ENCODE measurements around the gene ISX. TPM values are rescaled to one million over a fixed set of nuclear protein-coding genes. Genes with fewer than 3 reads are reported as not detected.
A peak's percentile ranks its signal among the peaks of the same experiment; 100 is the strongest.

The ISX gene
- total RNA-seq, 1 donor from 2014 or later: not detected

DNA sequence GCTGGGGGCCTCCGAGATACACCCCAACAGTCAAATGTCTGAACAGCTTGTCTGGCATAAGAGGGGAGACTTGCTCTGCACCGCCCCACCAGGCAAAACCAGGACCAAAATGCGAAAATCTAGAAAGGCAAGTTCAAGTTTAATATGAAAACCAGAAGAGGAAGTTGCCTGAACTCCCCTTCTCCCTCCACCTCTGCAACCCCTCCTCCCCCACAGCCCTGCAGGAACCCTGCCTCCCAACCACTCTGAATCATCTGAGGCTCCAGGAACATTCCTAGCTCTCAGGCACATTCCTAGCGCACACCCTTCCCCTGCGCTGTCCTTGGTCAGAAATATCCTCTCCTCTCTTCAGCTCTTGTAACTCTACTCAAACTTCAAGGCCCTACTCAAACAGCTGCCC, 36.7 kb downstream of the ISX start:
- H3K4me3 ChIP-seq (ENCODE audit: low read depth, low read length): no peak overlapping the region
- H3K36me3 ChIP-seq (ENCODE audit: control insufficient read depth, insufficient read depth, low read length): no peaks in the 10 kb centered on the region
- peak; percentile 41 for DNase-seq (ENCODE audit: low read depth)
- no peaks in the 10 kb centered on the region for H3K27me3 ChIP-seq (ENCODE audit: control insufficient read depth, insufficient read depth, low read length)
- TF ChIP-seq, protein P1, sequence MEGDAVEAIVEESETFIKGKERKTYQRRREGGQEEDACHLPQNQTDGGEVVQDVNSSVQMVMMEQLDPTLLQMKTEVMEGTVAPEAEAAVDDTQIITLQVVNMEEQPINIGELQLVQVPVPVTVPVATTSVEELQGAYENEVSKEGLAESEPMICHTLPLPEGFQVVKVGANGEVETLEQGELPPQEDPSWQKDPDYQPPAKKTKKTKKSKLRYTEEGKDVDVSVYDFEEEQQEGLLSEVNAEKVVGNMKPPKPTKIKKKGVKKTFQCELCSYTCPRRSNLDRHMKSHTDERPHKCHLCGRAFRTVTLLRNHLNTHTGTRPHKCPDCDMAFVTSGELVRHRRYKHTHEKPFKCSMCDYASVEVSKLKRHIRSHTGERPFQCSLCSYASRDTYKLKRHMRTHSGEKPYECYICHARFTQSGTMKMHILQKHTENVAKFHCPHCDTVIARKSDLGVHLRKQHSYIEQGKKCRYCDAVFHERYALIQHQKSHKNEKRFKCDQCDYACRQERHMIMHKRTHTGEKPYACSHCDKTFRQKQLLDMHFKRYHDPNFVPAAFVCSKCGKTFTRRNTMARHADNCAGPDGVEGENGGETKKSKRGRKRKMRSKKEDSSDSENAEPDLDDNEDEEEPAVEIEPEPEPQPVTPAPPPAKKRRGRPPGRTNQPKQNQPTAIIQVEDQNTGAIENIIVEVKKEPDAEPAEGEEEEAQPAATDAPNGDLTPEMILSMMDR (IDR thresholded peaks at IDR 0.05; ENCODE audit: insufficient read depth, low read length, poor library complexity, severe bottlenecking): no peak

- DNase-seq (ENCODE audit: low read depth): no peak
- TF ChIP-seq, protein P1 (IDR thresholded peaks at IDR 0.05; ENCODE audit: insufficient read depth, low read length, poor library complexity, severe bottlenecking): no peak
- Histone ChIP-seq H3K36me3 (ENCODE audit: control insufficient read depth, insufficient read depth, low read length) (no peaks in the 10 kb centered on the region), H3K27me3 (ENCODE audit: control insufficient read depth, insufficient read depth, low read length) (no peaks in the 10 kb centered on the region), H3K4me3 (ENCODE audit: low read depth, low read length) (no peak overlapping the region)
Observed at GRCh38 chr22:35103761-35104160, 37.8 kb downstream of the ISX start.

GRCh38 chr22:35104491-35104890, 38.5 kb downstream of the ISX start:
- no peaks in the 10 kb centered on the region for H3K27me3 ChIP-seq (ENCODE audit: control insufficient read depth, insufficient read depth, low read length)
- no peak overlapping the region for H3K4me3 ChIP-seq (ENCODE audit: low read depth, low read length)
- no peak for DNase-seq (ENCODE audit: low read depth)
- no peaks in the 10 kb centered on the region for H3K36me3 ChIP-seq (ENCODE audit: control insufficient read depth, insufficient read depth, low read length)
- TF ChIP-seq, protein P1 (IDR thresholded peaks at IDR 0.05; ENCODE audit: insufficient read depth, low read length, poor library complexity, severe bottlenecking): no peak

DNA sequence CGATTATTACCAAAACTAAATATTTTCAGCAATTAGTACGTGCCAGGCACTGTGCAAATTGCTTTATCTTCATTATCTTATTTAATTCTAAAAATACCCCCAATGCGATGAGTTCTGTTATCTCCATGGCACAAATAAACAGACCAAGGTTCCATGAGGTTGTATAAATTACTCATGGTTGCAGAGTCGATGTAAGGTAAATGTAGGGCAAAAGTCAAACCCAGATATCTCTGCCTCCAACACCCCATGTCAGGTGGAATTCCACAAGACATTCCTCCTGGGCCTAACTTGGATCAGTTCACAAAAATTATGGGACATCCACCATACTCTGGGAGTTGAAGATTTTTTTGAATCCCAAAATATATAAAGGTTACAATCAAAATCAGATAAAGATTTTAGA, 43.7 kb downstream of the ISX start:
- Histone ChIP-seq H3K4me3 (ENCODE audit: low read depth, low read length) (no peak overlapping the region), H3K36me3 (ENCODE audit: control insufficient read depth, insufficient read depth, low read length) (no peaks in the 10 kb centered on the region), H3K27me3 (ENCODE audit: control insufficient read depth, insufficient read depth, low read length) (no peaks in the 10 kb centered on the region)
- TF ChIP-seq, protein P1 (IDR thresholded peaks at IDR 0.05; ENCODE audit: insufficient read depth, low read length, poor library complexity, severe bottlenecking): no peak
- DNase-seq (ENCODE audit: low read depth): no peak

- H3K27me3 ChIP-seq (ENCODE audit: control insufficient read depth, insufficient read depth, low read length): no peaks in the 10 kb centered on the region
- no peak for DNase-seq (ENCODE audit: low read depth)
- TF ChIP-seq, protein P1 (IDR thresholded peaks at IDR 0.05; ENCODE audit: insufficient read depth, low read length, poor library complexity, severe bottlenecking): no peak
- no peaks in the 10 kb centered on the region for H3K36me3 ChIP-seq (ENCODE audit: control insufficient read depth, insufficient read depth, low read length)
- no peak overlapping the region for H3K4me3 ChIP-seq (ENCODE audit: low read depth, low read length)
Observed at GRCh38 chr22:35111244-35111643, 45.3 kb downstream of the ISX start.

DNA sequence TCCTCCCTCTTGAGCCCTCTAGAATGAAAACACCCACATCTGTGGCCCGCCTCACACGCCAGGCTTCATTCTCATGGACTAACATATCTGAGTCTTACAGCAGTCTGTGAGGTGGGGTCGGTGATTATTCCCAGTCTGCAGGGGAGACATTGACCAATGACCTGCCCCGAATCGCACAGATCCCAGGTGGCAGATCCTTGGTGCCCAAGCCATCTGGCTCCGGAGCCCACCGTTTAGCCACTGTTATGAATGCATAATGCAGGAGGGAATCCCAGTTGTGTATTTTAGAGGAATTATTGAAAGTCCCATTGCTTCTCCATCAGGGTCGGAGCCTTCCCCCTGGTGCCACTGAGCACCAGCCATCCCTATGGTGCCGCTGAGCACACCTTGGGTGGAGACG, 47.4 kb downstream of the ISX start:
- no peak for DNase-seq (ENCODE audit: low read depth)
- H3K4me3 ChIP-seq (ENCODE audit: low read depth, low read length): no peak overlapping the region
- no peaks in the 10 kb centered on the region for H3K27me3 ChIP-seq (ENCODE audit: control insufficient read depth, insufficient read depth, low read length)
- TF ChIP-seq, protein P1 (IDR thresholded peaks at IDR 0.05; ENCODE audit: insufficient read depth, low read length, poor library complexity, severe bottlenecking): no peak
- H3K36me3 ChIP-seq (ENCODE audit: control insufficient read depth, insufficient read depth, low read length): no peaks in the 10 kb centered on the region
